T-cell (primary cell): Measurements from ENCODE around the gene C4B. TPM values are rescaled to one million over a fixed set of nuclear protein-coding genes. Genes with fewer than 3 reads are reported as not detected.
"Not testable (repeated sequence)": the region's sequence is repeated elsewhere in the genome, so short reads cannot be mapped to it uniquely, and the experiment has no call there.

Source experiments
- ATAC-seq, 4 experiments: fragments of 200-7000 bp in 3 of 4; fragments of 150-1000 bp in 1 of 4; cut with Tn5 transposase; replicated peaks in 1 of 4; 1 replicate in 3 of 4; 2 replicates in 1 of 4; pipeline ENCODE4 v1.10.0; 2021; ENCODE audit warnings: moderate library complexity in 3 of 4, mild to moderate bottlenecking in 2 of 4, moderate number of reproducible peaks in 1 of 4
- CTCF ChIA-PET, 2 donors: fragments of 300-600 bp; sonication (Branson Sonifier 250); formaldehyde crosslinking; loops; one replicate each; lab custom pipeline; 2022; ENCODE audit warnings: antibody characterized with exemption in 2 of 2; lab: Charles Lee
- POLR2A ChIA-PET, 2 donors: fragments of 300-600 bp; sonication (Branson Sonifier 250); formaldehyde crosslinking; loops; one replicate each; lab custom pipeline; 2022; ENCODE audit warnings: antibody characterized with exemption in 2 of 2; lab: Charles Lee
- DNase-seq, 35 experiments: peaks; one replicate each; pipeline versions ENCODE4 v3.0.0 to v3.0.0-alpha.2; 2013 to 2023
- H3K27ac ChIP-seq: one replicate; pipeline ENCODE4 v1.5.1; 2013; ENCODE audit warnings: low read length
- H3K27me3 ChIP-seq, 2 experiments: replicated peaks in 1 of 2; 1 replicate in 1 of 2; 2 replicates in 1 of 2; pipeline versions ENCODE4 v1.6.1 to v1.7.0; 2013; ENCODE audit warnings: low read length in 1 of 2, mixed read lengths in 1 of 2; ENCODE audit not compliant: control insufficient read depth in 2 of 2, insufficient read depth in 2 of 2; ENCODE audit errors: extremely low read depth in 1 of 2
- H3K36me3 ChIP-seq, 2 donors: 1 replicate in 1 of 2; 2 replicates in 1 of 2; pipeline versions ENCODE4 v1.6.1 to v1.7.0; 2013; ENCODE audit warnings: low read length in 1 of 2; ENCODE audit not compliant: control insufficient read depth in 2 of 2, insufficient read depth in 1 of 2; ENCODE audit errors: extremely low read depth in 1 of 2
- H3K4me1 ChIP-seq, 2 experiments: 1 replicate in 1 of 2; 2 replicates in 1 of 2; pipeline versions ENCODE4 v1.6.1 to v1.7.0; 2013; ENCODE audit warnings: low read length in 2 of 2, mixed read lengths in 1 of 2; ENCODE audit not compliant: insufficient read depth in 2 of 2, control insufficient read depth in 1 of 2; ENCODE audit errors: extremely low read depth in 1 of 2
- H3K4me3 ChIP-seq, 2 donors: 1 replicate in 1 of 2; 2 replicates in 1 of 2; pipeline versions ENCODE4 v1.5.1 to v1.7.0; 2013; ENCODE audit warnings: mild to moderate bottlenecking in 2 of 2, low read length in 1 of 2, moderate library complexity in 1 of 2; ENCODE audit not compliant: control insufficient read depth in 1 of 2; ENCODE audit errors: extremely low read depth in 1 of 2
- H3K9me3 ChIP-seq: 2 replicates; pipeline ENCODE4 v1.7.0; 2013
- H3K27ac Mint-ChIP-seq, 2 donors: one replicate each; pipeline ENCODE4 v1.8.0; 2020 to 2021; ENCODE audit warnings: mild to moderate bottlenecking in 2 of 2, mixed read lengths in 2 of 2
- H3K27me3 Mint-ChIP-seq, 2 donors: one replicate each; pipeline ENCODE4 v1.8.0; 2021 to 2022; ENCODE audit warnings: mixed read lengths in 2 of 2
- H3K36me3 Mint-ChIP-seq: one replicate; pipeline ENCODE4 v1.8.0; 2021; ENCODE audit warnings: mixed read lengths
- H3K4me1 Mint-ChIP-seq, 3 donors: one replicate each; pipeline ENCODE4 v1.8.0; 2020 to 2022; ENCODE audit warnings: mixed read lengths in 3 of 3, mild to moderate bottlenecking in 1 of 3
- H3K4me3 Mint-ChIP-seq, 3 donors: one replicate each; pipeline ENCODE4 v1.8.0; 2020 to 2022; ENCODE audit warnings: mild to moderate bottlenecking in 3 of 3, mixed read lengths in 3 of 3, moderate library complexity in 3 of 3
- H3K9me3 Mint-ChIP-seq, 3 donors: one replicate each; pipeline ENCODE4 v1.8.0; 2020 to 2022; ENCODE audit warnings: mixed read lengths in 3 of 3
- WGBS: methylation state at CpG from one replicate; pipeline ENCODE4 v1.1.5; 2013; ENCODE audit warnings: missing lambda C conversion rate; ENCODE audit not compliant: insufficient coverage; 5-methylcytosine and 5-hydroxymethylcytosine counted together
- total RNA-seq, 35 experiments: library from RNA in 6 of 35; stranded (reverse) in 6 of 35; fragments of 120-200 nt in 1 of 35; gene quantifications; one replicate each; pipeline versions ENCODE4 v1.2.1 to v1.2.4 and lab custom pipeline; 2013 to 2026

C4B gene
- 1 to 10 TPM; 5.5 to 8.4 (median 7.5) TPM for total RNA-seq
- total RNA-seq (2013) = 3.9 TPM
- 0 to 0.68 (median 0.20) reads per million in 29 experiments for total RNA-seq (lab: John Stamatoyannopoulos, UW)

DNA sequence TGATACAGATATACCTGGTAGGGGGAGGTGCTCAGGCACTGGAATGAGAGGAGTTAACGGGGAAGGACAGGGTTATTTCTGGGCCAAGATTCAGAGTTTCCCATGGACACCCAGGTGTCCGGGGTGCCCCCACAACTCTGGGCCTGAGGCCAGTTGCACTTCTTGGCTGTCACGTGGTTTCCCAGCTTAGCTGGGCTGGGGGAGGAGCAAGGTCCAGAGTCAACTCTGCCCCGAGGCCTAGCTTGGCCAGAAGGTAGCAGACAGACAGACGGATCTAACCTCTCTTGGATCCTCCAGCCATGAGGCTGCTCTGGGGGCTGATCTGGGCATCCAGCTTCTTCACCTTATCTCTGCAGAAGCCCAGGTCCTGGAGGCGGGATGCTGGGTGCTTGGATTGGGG is at the start of gene C4B:
C4B (plus strand) TSS at position 249 of the 400 bp plus-strand sequence; CDS start at position 300, 51 bp downstream.
- H3K27me3 Mint-ChIP-seq, H3K9me3 Mint-ChIP-seq, H3K36me3 ChIP-seq, H3K4me1 ChIP-seq, H3K27ac ChIP-seq, H3K4me3 ChIP-seq, POLR2A ChIA-PET, H3K36me3 Mint-ChIP-seq, DNase-seq, H3K4me1 Mint-ChIP-seq, ATAC-seq, H3K27me3 ChIP-seq, CTCF ChIA-PET, H3K27ac Mint-ChIP-seq, H3K9me3 ChIP-seq, H3K4me3 Mint-ChIP-seq: not testable (repeated sequence)
- no CpG with 5 or more reads among the region's 6 CpGs for WGBS

DNA sequence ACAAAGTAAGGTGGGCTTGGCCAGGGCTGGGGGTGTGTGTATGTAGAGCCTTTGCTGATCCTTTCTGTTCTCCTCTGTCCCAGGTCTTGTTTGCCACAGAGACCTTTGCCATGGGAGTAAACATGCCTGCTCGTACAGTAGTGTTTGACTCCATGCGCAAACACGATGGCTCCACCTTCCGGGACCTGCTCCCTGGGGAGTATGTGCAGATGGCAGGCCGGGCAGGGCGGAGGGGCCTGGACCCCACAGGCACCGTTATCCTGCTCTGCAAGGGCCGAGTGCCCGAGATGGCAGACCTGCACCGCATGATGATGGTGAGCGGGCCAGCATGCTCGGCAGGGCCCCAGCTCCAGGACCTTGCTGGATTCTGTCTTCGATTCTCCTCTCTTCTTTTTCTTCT is 48.9 kb upstream of the C4B start:
- CTCF ChIA-PET = interaction anchor here in 1 of 2 donors (1.6 kb wide), 1 partner anchor 15 kb away, joined by 3 read pairs; no protein-coding TSS in a partner anchor
- H3K27ac ChIP-seq = no peak overlapping the region
- H3K27me3 ChIP-seq = no peaks in the 10 kb centered on the region
- H3K36me3 ChIP-seq = peaks cover 42 to 91% of the 10 kb centered on the region in 2 donors
- Mint-ChIP-seq H3K27ac (no peak overlapping the region), H3K4me1 (peaks cover 23 to 34% (median 25%) of the 10 kb centered on the region in 3 donors), H3K36me3 (peaks cover 66% of the 10 kb centered on the region), H3K27me3 (no peaks in the 10 kb centered on the region), H3K9me3 (no peaks in the 10 kb centered on the region), H3K4me3 (no peak overlapping the region)
- H3K4me1 ChIP-seq = peaks cover 0 to 6% of the 10 kb centered on the region in 2 experiments
- no peaks in the 10 kb centered on the region for H3K9me3 ChIP-seq
- no peak for DNase-seq
- ATAC-seq = no peak
- POLR2A ChIA-PET = interaction anchor here (0.5 to 0.6 kb wide), 3 partner anchors 11 to 307 kb away, joined by 3 to 4 read pairs (median 4); no protein-coding TSS in a partner anchor
- WGBS = 96% methylated on average over 12 of the region's 13 CpGs
- no peak overlapping the region for H3K4me3 ChIP-seq

DNA sequence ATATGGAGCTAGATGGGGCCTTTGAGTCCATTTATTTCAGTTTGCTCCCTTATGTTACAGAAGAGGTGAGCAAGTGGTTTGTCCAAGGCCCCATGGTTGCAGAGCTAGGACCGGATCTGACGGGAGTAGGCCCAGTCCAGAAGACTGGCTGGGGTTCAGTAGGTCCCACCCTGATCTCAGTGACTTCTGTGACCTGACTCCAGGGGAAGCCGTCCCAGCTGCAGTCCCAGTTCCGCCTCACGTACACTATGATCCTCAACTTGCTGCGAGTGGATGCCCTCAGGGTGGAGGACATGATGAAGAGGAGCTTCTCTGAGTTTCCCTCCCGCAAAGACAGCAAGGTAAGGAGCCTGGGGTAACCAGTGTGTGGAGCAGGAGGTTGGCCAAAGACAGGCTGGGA is 48.1 kb upstream of the C4B start:
- POLR2A ChIA-PET = interaction anchor here (0.6 to 0.7 kb wide), 2 partner anchors 11 to 111 kb away, joined by 4 to 7 read pairs; no protein-coding TSS in a partner anchor
- no peak overlapping the region for H3K27ac ChIP-seq
- DNase-seq = no peak
- no peaks in the 10 kb centered on the region for H3K27me3 ChIP-seq
- peaks cover 2 to 14% of the 10 kb centered on the region in 2 experiments for H3K4me1 ChIP-seq
- H3K36me3 ChIP-seq = peaks cover 39 to 83% of the 10 kb centered on the region in 2 donors
- Mint-ChIP-seq H3K27ac (no peak overlapping the region), H3K4me1 (peaks cover 26 to 35% (median 27%) of the 10 kb centered on the region in 3 donors), H3K27me3 (no peaks in the 10 kb centered on the region), H3K9me3 (no peaks in the 10 kb centered on the region), H3K36me3 (peaks cover 58% of the 10 kb centered on the region), H3K4me3 (no peak overlapping the region)
- CTCF ChIA-PET = interaction anchor here in 1 of 2 donors (0.7 kb wide), 1 partner anchor 768 kb away, joined by 3 read pairs; no protein-coding TSS in a partner anchor
- no peak for ATAC-seq
- no peak overlapping the region for H3K4me3 ChIP-seq
- 98% methylated on average over 7 of the region's 7 CpGs for WGBS
- no peaks in the 10 kb centered on the region for H3K9me3 ChIP-seq

DNA sequence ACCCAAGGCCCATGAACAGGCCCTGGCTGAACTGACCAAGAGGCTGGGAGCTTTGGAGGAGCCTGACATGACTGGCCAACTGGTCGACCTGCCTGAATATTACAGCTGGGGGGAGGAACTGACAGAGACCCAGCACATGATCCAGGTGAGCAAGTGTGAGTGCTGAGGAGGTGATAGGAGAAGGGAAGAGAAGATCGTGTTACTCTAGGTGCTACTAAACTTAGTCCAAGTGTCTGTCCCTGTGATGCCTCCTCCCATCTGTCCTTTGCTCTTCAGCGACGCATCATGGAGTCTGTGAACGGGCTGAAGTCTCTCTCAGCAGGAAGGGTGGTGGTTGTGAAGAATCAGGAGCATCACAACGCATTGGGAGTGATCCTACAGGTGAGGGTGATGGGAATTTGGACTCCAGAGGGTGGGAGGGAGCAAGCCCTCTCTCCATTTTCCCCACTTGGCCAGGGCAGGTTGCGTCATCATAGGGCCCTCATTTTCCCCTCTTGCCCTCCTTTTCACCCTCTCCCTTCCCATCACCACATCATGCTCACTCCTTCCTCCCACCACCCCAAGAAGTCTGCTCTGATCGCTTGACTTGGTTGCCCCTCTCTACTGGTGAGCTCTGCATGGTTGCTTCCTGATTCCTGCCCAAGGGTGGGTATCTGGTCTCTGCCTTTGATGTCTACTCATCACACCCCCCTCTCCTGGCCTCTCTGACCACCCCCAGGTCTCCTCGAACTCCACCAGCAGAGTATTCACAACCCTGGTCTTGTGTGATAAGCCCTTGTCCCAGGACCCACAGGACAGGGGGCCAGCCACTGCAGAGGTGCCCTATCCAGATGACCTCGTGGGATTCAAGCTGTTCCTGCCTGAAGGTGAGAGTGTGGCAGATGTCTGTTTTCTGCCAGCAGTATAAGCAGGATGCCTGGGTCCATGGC is 47.3 kb upstream of the C4B start:
- H3K9me3 Mint-ChIP-seq = no peaks in the 10 kb centered on the region
- CTCF ChIA-PET = no interaction called here

GRCh38 chr6:31967926-31968320 is 46.7 kb upstream of the C4B start:
- Mint-ChIP-seq H3K27ac (no peak overlapping the region), H3K27me3 (no peaks in the 10 kb centered on the region), H3K9me3 (no peaks in the 10 kb centered on the region), H3K4me3 (no peak overlapping the region), H3K4me1 (peaks cover 28 to 40% (median 33%) of the 10 kb centered on the region in 3 donors), H3K36me3 (peaks cover 44% of the 10 kb centered on the region)
- ChIA-PET CTCF (no interaction called here), POLR2A (no interaction called here)
- no peak overlapping the region for H3K27ac ChIP-seq
- peaks cover 33 to 69% of the 10 kb centered on the region in 2 donors for H3K36me3 ChIP-seq
- DNase-seq (no peak), ATAC-seq (no peak)
- WGBS = 94% methylated on average over 3 of the region's 3 CpGs
- H3K4me3 ChIP-seq = no peak overlapping the region
- H3K4me1 ChIP-seq = peaks cover 7 to 22% of the 10 kb centered on the region in 2 experiments
- H3K9me3 ChIP-seq = no peaks in the 10 kb centered on the region
- H3K27me3 ChIP-seq = no peaks in the 10 kb centered on the region

More for the DNA sequence above, 47.3 kb upstream of the C4B start:
- Histone ChIP-seq H3K4me1 (peaks cover 3 to 17% of the 10 kb centered on the region in 2 experiments), H3K36me3 (peaks cover 33 to 76% of the 10 kb centered on the region in 2 donors), H3K27me3 (no peaks in the 10 kb centered on the region), H3K9me3 (no peaks in the 10 kb centered on the region), H3K27ac (no peak overlapping the region), H3K4me3 (no peak overlapping the region)
- ATAC-seq (no peak), DNase-seq (no peak)
- 90% methylated on average over 4 of the region's 10 CpGs for WGBS
- no peak overlapping the region for H3K4me3 Mint-ChIP-seq
- H3K27ac Mint-ChIP-seq = peak overlapping the region in 1 of 2 donors; percentile 52
- H3K4me1 Mint-ChIP-seq = peaks cover 22 to 35% (median 27%) of the 10 kb centered on the region in 3 donors
- H3K27me3 Mint-ChIP-seq = no peaks in the 10 kb centered on the region
- H3K36me3 Mint-ChIP-seq = peaks cover 51% of the 10 kb centered on the region
- POLR2A ChIA-PET = no interaction called here

GRCh38 chr6:31968326-31968725 is 46.3 kb upstream of the C4B start:
- H3K4me1 Mint-ChIP-seq = peaks cover 32 to 44% (median 37%) of the 10 kb centered on the region in 3 donors
- ATAC-seq = no peak
- Histone ChIP-seq H3K4me1 (peaks cover 11 to 26% of the 10 kb centered on the region in 2 experiments), H3K27ac (no peak overlapping the region), H3K27me3 (no peaks in the 10 kb centered on the region), H3K4me3 (no peak overlapping the region), H3K9me3 (no peaks in the 10 kb centered on the region), H3K36me3 (peaks cover 33 to 65% of the 10 kb centered on the region in 2 donors)
- WGBS = 96% methylated on average over 9 of the region's 11 CpGs
- no peak overlapping the region for H3K4me3 Mint-ChIP-seq
- H3K9me3 Mint-ChIP-seq = no peaks in the 10 kb centered on the region
- POLR2A ChIA-PET = no interaction called here
- CTCF ChIA-PET = no interaction called here
- no peak for DNase-seq
- no peaks in the 10 kb centered on the region for H3K27me3 Mint-ChIP-seq
- no peak overlapping the region for H3K27ac Mint-ChIP-seq
- peaks cover 40% of the 10 kb centered on the region for H3K36me3 Mint-ChIP-seq
